ENCODE results near the gene STUB1.

- TF ChIP-seq POLR2A (IDR thresholded peaks at IDR 0.05): no peak
- TF ChIP-seq CTCF (IDR thresholded peaks at IDR 0.05): no peak
Observed at GRCh38 chr16:640614-641013, 39.6 kb upstream of the STUB1 start.

All from transverse colon (tissue), 3 donors.